ENCODE measurements around the gene SLC25A22. TPM values are rescaled to one million over a fixed set of nuclear protein-coding genes. Genes with fewer than 3 reads are reported as not detected.

The SLC25A22 gene
- total and polyA plus RNA-seq, 2 donors (not counting 1 experiment from before 2014, with no cell fraction given) = 9.9 to 10.4 TPM

DNA sequence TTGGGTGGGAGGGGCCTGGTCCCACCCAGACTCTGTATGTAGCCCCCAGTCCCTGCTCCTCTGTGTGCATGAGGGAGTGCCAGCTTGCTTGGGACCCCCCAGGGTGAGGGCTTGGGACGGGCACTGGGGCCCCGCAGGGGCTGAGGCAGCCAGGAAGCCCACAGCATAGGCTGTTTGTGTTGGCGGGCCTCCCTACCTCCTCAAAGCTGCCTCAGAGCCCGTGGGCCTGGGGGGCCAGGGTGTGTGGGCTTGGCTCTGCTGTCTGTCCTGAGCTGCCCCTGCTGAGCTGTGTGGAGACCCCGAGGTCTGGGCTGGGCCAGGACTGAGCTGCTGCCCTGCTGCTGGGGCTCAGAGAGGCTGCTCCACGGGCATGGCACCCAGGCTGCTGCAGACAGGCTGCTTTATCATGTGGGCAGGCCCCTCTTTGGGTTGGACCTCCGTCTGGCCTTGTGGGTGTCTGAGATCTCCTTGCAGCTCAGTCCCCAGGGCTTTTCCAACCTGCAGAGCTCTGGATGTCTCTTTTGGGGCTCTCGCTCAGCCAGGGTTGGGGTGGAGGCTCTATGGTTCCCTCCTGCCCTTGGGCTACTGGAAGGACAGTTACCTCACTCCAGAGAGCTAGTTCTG, 47.9 kb upstream of the SLC25A22 start:
- peak in 1 of 2 donors; percentile 43 for DNase-seq (ENCODE audit: low read depth in 2 of 2)
- Histone ChIP-seq H4K20me1 (ENCODE audit: control insufficient read depth, extremely low read depth, insufficient read depth, low read length) (peaks cover 2% of the 10 kb centered on the region), H3K9me3 (ENCODE audit: control insufficient read depth, insufficient read depth, low read depth, low read length) (no peaks in the 10 kb centered on the region), H3K4me1 (ENCODE audit: control insufficient read depth, extremely low read depth, insufficient read depth, low read length) (peaks cover 37% of the 10 kb centered on the region), H3K4me3 (replicated peaks in 1 of 4; ENCODE audit: control extremely low read depth in 1 of 4, insufficient read depth in 1 of 4, low read depth in 3 of 4, low read length in 4 of 4) (peak overlapping the region in 1 of 4 experiments; percentile 96), H3K27me3 (ENCODE audit: control insufficient read depth, insufficient read depth, low read length) (no peaks in the 10 kb centered on the region), H3K79me2 (ENCODE audit: control insufficient read depth, insufficient read depth, low read length) (peaks cover 62% of the 10 kb centered on the region), H2AFZ (ENCODE audit: low read length) (no peak overlapping the region), H3K4me2 (ENCODE audit: extremely low read depth, insufficient read depth, low read length) (peak overlapping the region; percentile 62), H3K9ac (ENCODE audit: insufficient read depth, low read length) (no peak overlapping the region), H3K27ac (ENCODE audit: insufficient read depth, low read length) (peak overlapping the region; percentile 87), H3K36me3 (ENCODE audit: control insufficient read depth, insufficient read depth, low read length) (peaks cover 4% of the 10 kb centered on the region)
- TF ChIP-seq, protein P1, sequence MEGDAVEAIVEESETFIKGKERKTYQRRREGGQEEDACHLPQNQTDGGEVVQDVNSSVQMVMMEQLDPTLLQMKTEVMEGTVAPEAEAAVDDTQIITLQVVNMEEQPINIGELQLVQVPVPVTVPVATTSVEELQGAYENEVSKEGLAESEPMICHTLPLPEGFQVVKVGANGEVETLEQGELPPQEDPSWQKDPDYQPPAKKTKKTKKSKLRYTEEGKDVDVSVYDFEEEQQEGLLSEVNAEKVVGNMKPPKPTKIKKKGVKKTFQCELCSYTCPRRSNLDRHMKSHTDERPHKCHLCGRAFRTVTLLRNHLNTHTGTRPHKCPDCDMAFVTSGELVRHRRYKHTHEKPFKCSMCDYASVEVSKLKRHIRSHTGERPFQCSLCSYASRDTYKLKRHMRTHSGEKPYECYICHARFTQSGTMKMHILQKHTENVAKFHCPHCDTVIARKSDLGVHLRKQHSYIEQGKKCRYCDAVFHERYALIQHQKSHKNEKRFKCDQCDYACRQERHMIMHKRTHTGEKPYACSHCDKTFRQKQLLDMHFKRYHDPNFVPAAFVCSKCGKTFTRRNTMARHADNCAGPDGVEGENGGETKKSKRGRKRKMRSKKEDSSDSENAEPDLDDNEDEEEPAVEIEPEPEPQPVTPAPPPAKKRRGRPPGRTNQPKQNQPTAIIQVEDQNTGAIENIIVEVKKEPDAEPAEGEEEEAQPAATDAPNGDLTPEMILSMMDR (conservative IDR thresholded peaks at IDR 0.05 in 1 of 2, IDR thresholded peaks at IDR 0.05 in 1 of 2; ENCODE audit: low read depth in 1 of 2, low read length in 2 of 2) = no peak
- no peak for TF ChIP-seq EZH2 (IDR thresholded peaks at IDR 0.05; ENCODE audit: low read length, missing control alignments)

DNA sequence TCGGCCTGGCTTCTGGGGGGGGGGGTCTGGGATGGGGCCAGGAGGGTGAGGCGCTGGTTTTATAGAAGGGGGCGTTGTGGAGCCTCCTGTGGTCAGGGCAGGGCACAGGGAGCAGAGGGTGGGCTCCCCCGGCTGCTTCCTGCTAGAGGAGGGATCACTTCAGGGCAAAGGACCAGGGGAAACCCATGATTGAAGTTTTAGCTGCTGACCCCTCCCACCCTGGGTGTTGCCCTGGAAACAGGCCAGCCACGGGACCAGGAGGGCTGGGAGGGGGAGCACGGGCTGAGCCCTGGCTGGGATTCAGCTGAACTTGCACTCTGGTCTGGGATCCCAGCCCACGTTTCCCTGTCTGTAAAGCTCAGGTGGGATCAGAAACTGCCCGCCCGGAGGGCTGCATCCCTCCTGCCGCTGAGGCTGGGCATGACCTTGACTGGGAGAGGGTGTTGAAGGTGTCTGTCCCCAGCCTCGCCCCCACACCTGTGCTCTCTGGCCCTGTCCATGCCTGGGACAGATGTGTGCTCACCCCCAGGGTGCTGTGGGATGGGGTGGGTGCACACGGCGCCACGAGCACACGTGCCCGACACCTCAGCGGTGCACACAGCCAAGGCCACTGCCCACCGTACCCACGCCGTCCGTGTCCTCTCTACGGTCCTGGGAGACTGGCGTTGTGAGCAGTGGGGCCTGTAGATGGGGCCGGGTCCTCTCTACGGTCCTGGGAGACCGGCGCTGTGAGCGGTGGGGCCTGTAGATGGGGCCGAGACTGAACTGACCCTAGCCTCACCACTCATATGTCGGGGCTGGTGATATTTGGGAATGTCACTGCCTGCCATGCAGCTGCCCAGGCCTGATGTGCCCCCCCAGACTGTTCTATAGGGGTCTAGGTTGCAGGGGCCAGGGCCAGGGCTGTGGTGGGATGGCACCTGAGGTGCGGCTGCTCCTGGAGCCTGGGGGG, 46.9 kb upstream of the SLC25A22 start:
- Histone ChIP-seq H4K20me1 (ENCODE audit: control insufficient read depth, extremely low read depth, insufficient read depth, low read length) (peaks cover 5% of the 10 kb centered on the region), H3K4me1 (ENCODE audit: control insufficient read depth, extremely low read depth, insufficient read depth, low read length) (peaks cover 40% of the 10 kb centered on the region), H3K4me3 (replicated peaks in 1 of 4; ENCODE audit: control extremely low read depth in 1 of 4, insufficient read depth in 1 of 4, low read depth in 3 of 4, low read length in 4 of 4) (peak overlapping the region; percentile 26 to 96 (median 40)), H2AFZ (ENCODE audit: low read length) (no peak overlapping the region), H3K36me3 (ENCODE audit: control insufficient read depth, insufficient read depth, low read length) (peaks cover 14% of the 10 kb centered on the region), H3K27me3 (ENCODE audit: control insufficient read depth, insufficient read depth, low read length) (no peaks in the 10 kb centered on the region), H3K4me2 (ENCODE audit: extremely low read depth, insufficient read depth, low read length) (peak overlapping the region; percentile 61), H3K9me3 (ENCODE audit: control insufficient read depth, insufficient read depth, low read depth, low read length) (no peaks in the 10 kb centered on the region), H3K9ac (ENCODE audit: insufficient read depth, low read length) (peak overlapping the region; percentile 95), H3K27ac (ENCODE audit: insufficient read depth, low read length) (peak overlapping the region; percentile 87), H3K79me2 (ENCODE audit: control insufficient read depth, insufficient read depth, low read length) (peaks cover 65% of the 10 kb centered on the region)
- TF ChIP-seq EZH2 (IDR thresholded peaks at IDR 0.05; ENCODE audit: low read length, missing control alignments) = no peak
- TF ChIP-seq, protein P1 (conservative IDR thresholded peaks at IDR 0.05 in 1 of 2, IDR thresholded peaks at IDR 0.05 in 1 of 2; ENCODE audit: low read depth in 1 of 2, low read length in 2 of 2) = no peak
- peak; percentile 78 to 98 for DNase-seq (ENCODE audit: low read depth in 2 of 2)
